Esophagus muscularis mucosa (tissue), 4 donors: ENCODE data around the gene CYBB. TPM values are rescaled to one million over a fixed set of nuclear protein-coding genes. Genes with fewer than 3 reads are reported as not detected.

Experiments
- DNase-seq: peaks from one replicate; pipeline ENCODE4 v3.0.0-alpha.2; 2017; ENCODE audit errors: extremely low spot score
- H3K27ac ChIP-seq, 4 donors: fragments of 200-600 bp; sonication (generic); replicated peaks in 1 of 4; 1 replicate in 3 of 4; 2 replicates in 1 of 4; pipeline ENCODE4 v1.5.1; 2016 to 2019; ENCODE audit warnings: mild to moderate bottlenecking in 1 of 4
- H3K27me3 ChIP-seq, 4 donors: fragments of 200-600 bp; sonication (generic); one replicate each; pipeline versions ENCODE4 v1.5.1 to v1.6.0; 2016 to 2019
- H3K36me3 ChIP-seq, 4 donors: fragments of 200-600 bp; sonication (generic); one replicate each; pipeline ENCODE4 v1.5.1; 2016 to 2019
- H3K4me1 ChIP-seq, 4 donors: fragments of 200-600 bp; sonication (generic); one replicate each; pipeline ENCODE4 v1.5.1; 2016 to 2019
- H3K4me3 ChIP-seq, 4 donors: fragments of 200-600 bp; sonication (generic); 1 replicate in 2 of 4; 2 replicates in 2 of 4; pipeline ENCODE4 v1.5.1; 2016 to 2019; ENCODE audit warnings: mild to moderate bottlenecking in 4 of 4, moderate library complexity in 1 of 4
- H3K9me3 ChIP-seq, 4 donors: fragments of 200-600 bp; sonication (generic); 1 replicate in 3 of 4; 2 replicates in 1 of 4; pipeline ENCODE4 v1.5.1; 2016 to 2019
- CTCF ChIP-seq, 3 experiments: fragments of 200-600 bp in 2 of 3; fragments of 450-650 bp in 1 of 3; sonication (generic) in 2 of 3; IDR thresholded peaks; one replicate each; pipeline ENCODE4 v1.5.1; 2017 to 2019; ENCODE audit warnings: antibody characterized with exemption in 3 of 3, mild to moderate bottlenecking in 2 of 3, moderate library complexity in 1 of 3
- EP300 ChIP-seq: sonication (generic); formaldehyde crosslinking; IDR thresholded peaks from one replicate; pipeline ENCODE4 v1.6.1; 2017; ENCODE audit warnings: antibody characterized with exemption
- POLR2A ChIP-seq: fragments of 450-650 bp; IDR thresholded peaks from one replicate; pipeline ENCODE4 v1.6.1; 2017; ENCODE audit warnings: antibody characterized with exemption, moderate library complexity, mild to moderate bottlenecking, low read depth
- POLR2AphosphoS5 ChIP-seq, 2 donors: sonication (generic); formaldehyde crosslinking; IDR thresholded peaks; one replicate each; pipeline ENCODE4 v1.6.1; 2017; ENCODE audit warnings: antibody characterized with exemption in 2 of 2
- WGBS: methylation state at CpG from one replicate; pipeline ENCODE4 v1.1.5; 2018; 5-methylcytosine and 5-hydroxymethylcytosine counted together
- intact Hi-C: fragments of 100-400 bp; cut with DNase I; formaldehyde crosslinking; loops from one replicate; pipeline ENCODE4 v1.15.1; 2023
- total RNA-seq, 4 donors: library from RNA; depleted of rRNA; stranded (reverse); fragments of >200 nt; gene quantifications; one replicate each; pipeline versions ENCODE4 v1.1.0 to v1.2.1, GENCODE V29; 2016

The CYBB gene
- total RNA-seq, 4 donors from 2014 or later: 11.4 to 24.5 (median 14.0) TPM

DNA sequence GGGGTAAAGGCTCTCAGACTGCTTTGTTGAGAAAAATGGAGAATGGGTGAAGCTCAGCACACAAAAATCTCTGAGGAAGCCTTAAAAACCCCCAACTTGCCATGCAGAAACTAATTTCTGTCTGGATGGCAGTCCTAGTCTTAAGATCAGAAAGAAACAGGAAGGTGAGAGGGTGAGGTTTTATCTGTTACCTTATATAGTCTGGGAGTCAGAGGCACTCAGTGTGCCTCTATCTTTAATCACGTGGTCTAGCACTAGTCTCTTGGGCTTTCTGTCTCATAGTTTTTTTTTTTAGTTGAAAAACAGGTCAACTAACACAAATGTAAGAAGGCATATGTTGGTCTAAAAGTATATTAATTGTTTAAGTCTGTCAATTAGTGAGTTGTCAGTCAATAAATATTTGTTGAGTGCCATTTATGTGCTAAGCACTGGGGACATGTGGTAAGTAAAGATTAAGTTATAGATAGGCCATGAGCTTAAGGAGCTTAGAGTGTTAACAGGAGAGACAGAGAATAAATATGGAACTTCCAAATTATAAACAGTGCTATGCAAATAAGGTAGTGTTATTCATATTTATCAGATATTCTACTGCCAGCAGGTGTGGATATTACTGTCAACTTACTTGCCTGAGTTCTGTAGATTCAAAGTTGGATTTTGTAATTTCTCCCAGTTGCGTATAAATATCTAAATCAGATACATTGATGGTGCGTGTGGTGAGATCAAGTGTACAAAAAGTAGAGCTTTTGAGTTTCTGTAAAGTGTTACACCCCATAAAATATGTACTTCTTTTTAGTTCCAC, 7.0 kb downstream of the CYBB start:
- Histone ChIP-seq H3K4me3 (no peak overlapping the region), H3K36me3 (no peaks in the 10 kb centered on the region), H3K9me3 (no peaks in the 10 kb centered on the region), H3K27ac (no peak overlapping the region), H3K27me3 (no peaks in the 10 kb centered on the region), H3K4me1 (no peaks in the 10 kb centered on the region)
- no peak for TF ChIP-seq POLR2AphosphoS5 (IDR thresholded peaks at IDR 0.05)
- TF ChIP-seq EP300: no peak
- TF ChIP-seq POLR2A: no peak
- no peak for TF ChIP-seq CTCF (IDR thresholded peaks at IDR 0.05)
- no peak for DNase-seq
- intact Hi-C loops: no loop called here
- WGBS: 64% methylated on average over 3 of the region's 3 CpGs

GRCh38 chrX:37787423-37787869, 7.6 kb downstream of the CYBB start:
- Histone ChIP-seq H3K4me3 (no peak overlapping the region), H3K4me1 (no peaks in the 10 kb centered on the region), H3K27ac (no peak overlapping the region), H3K36me3 (no peaks in the 10 kb centered on the region), H3K9me3 (no peaks in the 10 kb centered on the region), H3K27me3 (no peaks in the 10 kb centered on the region)
- TF ChIP-seq POLR2AphosphoS5 (IDR thresholded peaks at IDR 0.05) (no peak), POLR2A (no peak), CTCF (IDR thresholded peaks at IDR 0.05) (no peak), EP300 (no peak)
- DNase-seq: no peak
- 69% methylated on average over 5 of the region's 5 CpGs for WGBS
- intact Hi-C loops: no loop called here

DNA sequence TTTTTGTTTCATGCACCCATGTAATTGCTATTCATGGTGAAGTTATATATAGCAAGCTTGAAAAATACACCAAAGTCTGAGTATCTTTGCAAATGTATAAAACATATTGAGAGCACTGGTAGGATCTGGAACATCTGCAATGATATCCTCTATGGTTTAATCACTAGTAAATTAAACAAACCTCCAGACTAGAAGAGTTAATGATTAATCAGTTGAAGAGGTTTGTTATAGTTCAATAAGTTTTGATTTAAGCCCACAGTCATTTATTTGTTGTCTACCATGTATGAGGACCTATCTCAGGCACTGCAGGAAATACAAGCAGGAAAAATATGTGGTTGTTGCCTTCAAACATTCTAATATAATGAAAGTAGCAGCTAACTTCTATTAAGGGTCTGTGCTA, 16.5 kb downstream of the CYBB start:
- TF ChIP-seq CTCF (IDR thresholded peaks at IDR 0.05): no peak
- no peak for TF ChIP-seq POLR2A
- TF ChIP-seq EP300: no peak
- no peak for TF ChIP-seq POLR2AphosphoS5 (IDR thresholded peaks at IDR 0.05)
- H3K36me3 ChIP-seq: no peaks in the 10 kb centered on the region

DNA sequence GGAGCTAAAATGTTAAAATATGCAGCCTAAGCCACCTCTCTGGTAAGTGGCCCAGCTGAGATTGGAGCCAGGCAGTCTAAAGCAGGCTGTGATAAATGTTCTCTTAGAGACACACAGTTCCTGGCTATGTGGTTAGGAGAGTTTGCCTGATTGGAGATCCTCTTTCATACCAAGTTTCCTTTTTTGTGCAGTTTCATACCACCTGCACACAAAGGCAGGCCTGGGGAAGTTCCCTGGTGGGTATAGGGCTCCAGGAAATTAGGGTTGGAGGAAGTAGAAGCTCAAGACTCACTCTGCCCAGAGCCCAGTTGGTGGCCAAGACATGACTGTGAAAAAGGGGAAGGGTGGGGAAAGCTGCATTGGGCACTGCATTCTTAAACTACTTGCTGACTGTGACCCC, 16.9 kb downstream of the CYBB start:
- Histone ChIP-seq H3K4me3 (no peak overlapping the region), H3K27ac (no peak overlapping the region), H3K27me3 (no peaks in the 10 kb centered on the region), H3K4me1 (no peaks in the 10 kb centered on the region), H3K36me3 (no peaks in the 10 kb centered on the region), H3K9me3 (no peaks in the 10 kb centered on the region)
- intact Hi-C loops: no loop called here
- TF ChIP-seq CTCF (IDR thresholded peaks at IDR 0.05) (no peak), POLR2A (no peak), EP300 (no peak), POLR2AphosphoS5 (IDR thresholded peaks at IDR 0.05) (no peak)
- no peak for DNase-seq

More for the DNA sequence above, 16.5 kb downstream of the CYBB start:
- DNase-seq: no peak
- no peaks in the 10 kb centered on the region for H3K4me1 ChIP-seq
- H3K27ac ChIP-seq: no peak overlapping the region
- intact Hi-C loops: no loop called here
- no peak overlapping the region for H3K4me3 ChIP-seq
- H3K27me3 ChIP-seq: no peaks in the 10 kb centered on the region
- H3K9me3 ChIP-seq: no peaks in the 10 kb centered on the region

- TF ChIP-seq EP300 (no peak), POLR2AphosphoS5 (IDR thresholded peaks at IDR 0.05) (no peak)
- no peak overlapping the region for H3K4me3 ChIP-seq
- WGBS: 85% methylated on average over 2 of the region's 2 CpGs
- H3K36me3 ChIP-seq: no peaks in the 10 kb centered on the region
- H3K9me3 ChIP-seq: no peaks in the 10 kb centered on the region
- no peaks in the 10 kb centered on the region for H3K4me1 ChIP-seq
- no peak overlapping the region for H3K27ac ChIP-seq
- intact Hi-C loops: no loop called here
- no peak for DNase-seq
- no peaks in the 10 kb centered on the region for H3K27me3 ChIP-seq
Observed at GRCh38 chrX:37799936-37800335, 20.1 kb downstream of the CYBB start.
